AG04450 (cell line): ENCODE results near the gene PLEKHO2. TPM values are rescaled to one million over a fixed set of nuclear protein-coding genes. Genes with fewer than 3 reads are reported as not detected.

ENCODE experiments used
- CTCF ChIA-PET: fragments of 300-600, 350-600 bp; formaldehyde crosslinking; extraction: SDS; loops from one replicate; lab custom pipeline; 2022; ENCODE audit warnings: antibody characterized with exemption, inconsistent platforms; lab: Charles Lee
- POLR2A ChIA-PET: fragments of 350-600 bp; formaldehyde crosslinking; extraction: SDS; loops from one replicate; lab custom pipeline; 2021; ENCODE audit warnings: antibody characterized with exemption, inconsistent platforms; lab: Yijun Ruan, JAX
- DNase-seq: peaks from one replicate; pipeline ENCODE4 v3.0.0-alpha.2; 2011; ENCODE audit warnings: low read depth, low spot score
- H3K27ac ChIP-seq: one replicate; pipeline ENCODE4 v1.5.1; 2012; ENCODE audit warnings: low read depth, low read length, control low read depth
- H3K27me3 ChIP-seq: one replicate; pipeline ENCODE4 v1.6.0; 2012; ENCODE audit warnings: low read length; ENCODE audit not compliant: control insufficient read depth, insufficient read depth
- H3K4me3 ChIP-seq: 2 replicates; pipeline ENCODE4 v1.5.1; 2011; ENCODE audit warnings: mild to moderate bottlenecking, low read depth, low read length, control low read depth
- H3K9me3 ChIP-seq: 2 replicates; pipeline ENCODE4 v1.5.1; 2012; ENCODE audit warnings: low read length; ENCODE audit not compliant: control insufficient read depth, insufficient read depth
- polyA plus RNA-seq: library from polyadenylated mRNA; depleted of rRNA; stranded (reverse); fragments of >200 nt; gene quantifications from 2 replicates; pipeline ENCODE4 v1.2.3, GENCODE V29; 2011
- TF ChIP-seq, protein P1 (sequence below): IDR thresholded peaks from 2 replicates; pipeline ENCODE4 v1.5.1; 2011; ENCODE audit warnings: low read depth, low read length, control low read depth, inconsistent platforms

PLEKHO2 gene
- polyA plus RNA-seq, 1 experiment = 29.5 TPM

DNA sequence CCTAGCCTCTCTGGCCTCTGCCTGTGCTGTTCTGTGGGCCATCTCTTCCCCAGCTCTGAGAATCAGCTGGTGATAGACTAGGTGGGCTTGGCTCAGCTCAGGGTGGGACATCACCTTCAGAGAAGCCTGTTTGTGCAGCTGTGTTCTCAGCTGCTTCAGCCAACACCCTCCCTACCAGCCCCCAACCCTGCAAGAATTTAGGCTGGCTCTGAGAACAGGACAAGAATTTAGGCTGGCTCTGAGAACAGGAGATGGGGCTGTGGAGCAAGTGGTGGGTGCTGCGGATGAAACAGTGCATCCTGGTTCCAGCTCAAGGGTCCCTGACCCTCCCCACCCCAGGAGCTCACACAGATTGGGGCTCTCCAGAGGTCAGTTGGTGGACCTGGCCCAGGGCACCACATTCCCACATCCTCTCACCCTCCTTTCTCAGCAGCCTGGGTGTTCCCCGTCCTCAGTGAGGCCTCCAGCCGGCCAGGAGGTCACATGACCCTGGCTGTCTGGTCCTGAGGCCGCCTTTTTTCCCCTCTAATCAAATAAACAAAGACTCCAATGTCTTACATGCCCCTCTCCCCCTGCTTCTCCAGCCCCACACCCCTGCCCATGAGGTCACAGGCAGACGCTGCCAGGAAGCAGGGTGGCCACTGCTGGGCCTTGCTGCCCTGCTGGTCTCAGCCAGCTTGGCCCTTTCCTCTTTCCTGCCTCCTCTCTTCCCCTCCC, 14.9 kb downstream of the PLEKHO2 start:
- POLR2A ChIA-PET = interaction anchor here (0.5 to 2.9 kb wide), 5 partner anchors 10 to 488 kb away, joined by 3 to 18 read pairs (median 6); partner anchors contain the start of gene PLEKHO2
- peak overlapping the region; percentile 94 for H3K27ac ChIP-seq
- no peak for DNase-seq
- H3K4me3 ChIP-seq = no peak overlapping the region
- no peaks in the 10 kb centered on the region for H3K27me3 ChIP-seq
- TF ChIP-seq, protein P1, sequence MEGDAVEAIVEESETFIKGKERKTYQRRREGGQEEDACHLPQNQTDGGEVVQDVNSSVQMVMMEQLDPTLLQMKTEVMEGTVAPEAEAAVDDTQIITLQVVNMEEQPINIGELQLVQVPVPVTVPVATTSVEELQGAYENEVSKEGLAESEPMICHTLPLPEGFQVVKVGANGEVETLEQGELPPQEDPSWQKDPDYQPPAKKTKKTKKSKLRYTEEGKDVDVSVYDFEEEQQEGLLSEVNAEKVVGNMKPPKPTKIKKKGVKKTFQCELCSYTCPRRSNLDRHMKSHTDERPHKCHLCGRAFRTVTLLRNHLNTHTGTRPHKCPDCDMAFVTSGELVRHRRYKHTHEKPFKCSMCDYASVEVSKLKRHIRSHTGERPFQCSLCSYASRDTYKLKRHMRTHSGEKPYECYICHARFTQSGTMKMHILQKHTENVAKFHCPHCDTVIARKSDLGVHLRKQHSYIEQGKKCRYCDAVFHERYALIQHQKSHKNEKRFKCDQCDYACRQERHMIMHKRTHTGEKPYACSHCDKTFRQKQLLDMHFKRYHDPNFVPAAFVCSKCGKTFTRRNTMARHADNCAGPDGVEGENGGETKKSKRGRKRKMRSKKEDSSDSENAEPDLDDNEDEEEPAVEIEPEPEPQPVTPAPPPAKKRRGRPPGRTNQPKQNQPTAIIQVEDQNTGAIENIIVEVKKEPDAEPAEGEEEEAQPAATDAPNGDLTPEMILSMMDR = peak; percentile 23
- no peaks in the 10 kb centered on the region; the same call in 1 of the 2 replicates for H3K9me3 ChIP-seq
- CTCF ChIA-PET = no interaction called here

- Histone ChIP-seq H3K9me3 (no peaks in the 10 kb centered on the region; the same call in 1 of the 2 replicates), H3K4me3 (no peak overlapping the region), H3K27ac (peak overlapping the region; percentile 94), H3K27me3 (no peaks in the 10 kb centered on the region)
- ChIA-PET POLR2A (interaction anchor here (1.0 to 2.9 kb wide), 3 partner anchors 9 to 17 kb away, joined by 3 to 18 read pairs (median 7); no protein-coding TSS in a partner anchor), CTCF (interaction anchor here (1.1 kb wide), 1 partner anchor 16 kb away, joined by 4 read pairs; no protein-coding TSS in a partner anchor)
- DNase-seq = no peak
- TF ChIP-seq, protein P1 = no peak
These were observed 15.7 kb downstream of the PLEKHO2 start for GRCh38 chr15:64857421-64857820.

DNA sequence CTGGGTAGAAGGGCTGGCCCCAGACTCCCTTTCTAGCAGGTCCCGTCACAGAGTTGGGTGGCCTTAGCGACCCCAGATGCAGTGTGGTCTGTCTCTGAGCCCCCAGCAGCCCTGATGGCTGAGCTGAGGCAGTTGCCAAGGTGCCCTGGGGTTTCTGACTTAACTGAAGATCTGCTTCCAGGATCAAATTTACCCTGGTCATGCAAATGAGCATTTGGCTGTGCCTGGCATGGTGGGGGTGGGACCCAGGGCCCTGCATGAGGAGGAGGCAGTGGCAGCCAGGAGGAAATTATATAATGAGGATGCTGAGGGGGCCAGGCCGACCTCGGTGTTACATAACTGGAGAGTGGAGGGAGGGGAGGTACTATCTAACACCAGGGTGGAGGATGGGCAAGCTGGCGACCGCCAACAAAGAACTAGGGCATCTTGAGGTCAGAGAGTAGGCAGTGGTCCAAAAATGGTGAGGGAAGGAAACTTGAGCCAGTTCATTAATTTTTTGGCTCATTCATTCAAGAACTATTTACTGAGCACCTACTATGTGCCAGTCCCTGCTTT, 16.4 kb downstream of the PLEKHO2 start:
- H3K27ac ChIP-seq = peak overlapping the region; percentile 94
- H3K9me3 ChIP-seq = no peaks in the 10 kb centered on the region; the same call in 1 of the 2 replicates
- TF ChIP-seq, protein P1 = no peak
- CTCF ChIA-PET = interaction anchor here (1.1 kb wide), 1 partner anchor 17 kb away, joined by 4 read pairs; no protein-coding TSS in a partner anchor
- POLR2A ChIA-PET = interaction anchor here (1.1 to 2.9 kb wide), 3 partner anchors 8 to 17 kb away, joined by 3 to 18 read pairs (median 7); no protein-coding TSS in a partner anchor
- H3K27me3 ChIP-seq = no peaks in the 10 kb centered on the region
- H3K4me3 ChIP-seq = no peak overlapping the region
- DNase-seq = no peak

GRCh38 chr15:64859226-64859625, 17.5 kb downstream of the PLEKHO2 start:
- Histone ChIP-seq H3K27me3 (no peaks in the 10 kb centered on the region), H3K27ac (no peak overlapping the region), H3K4me3 (no peak overlapping the region), H3K9me3 (no peaks in the 10 kb centered on the region; the same call in 1 of the 2 replicates)
- ChIA-PET POLR2A (interaction anchor here (1.1 kb wide), 1 partner anchor 14 kb away, joined by 3 read pairs; no protein-coding TSS in a partner anchor), CTCF (no interaction called here)
- TF ChIP-seq, protein P1 = no peak
- no peak for DNase-seq
